ENCODE measurements around the gene DCAF8L1.
"Not testable (repeated sequence)": the region's sequence is repeated elsewhere in the genome, so short reads cannot be mapped to it uniquely, and the experiment has no call there.

DCAF8L1 gene

DNA sequence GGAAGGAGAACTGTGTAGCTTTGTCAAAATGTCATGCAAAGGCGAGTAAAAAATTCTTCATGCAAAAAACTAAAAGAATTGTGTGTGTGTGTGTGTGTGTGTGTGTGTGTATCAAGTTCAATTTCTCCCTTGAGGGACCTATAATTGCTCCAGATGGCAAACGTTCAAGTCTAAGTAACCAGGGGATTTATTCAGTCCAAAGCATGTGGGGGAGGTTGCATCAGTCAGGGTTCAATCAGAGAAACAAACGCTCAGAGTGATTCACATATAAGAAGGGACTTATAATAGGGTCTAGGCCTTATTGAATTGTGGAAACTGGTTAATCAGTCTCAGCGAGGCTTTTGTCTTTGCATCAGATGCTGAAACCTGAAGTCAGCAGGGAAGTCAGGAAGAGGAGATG, 5.0 kb downstream of the DCAF8L1 start:
- DNase-seq (ENCODE audit: insufficient read length, low spot score) = no peak
- no peak for FAIRE-seq
- TF ChIP-seq POU2F2 (IDR thresholded peaks at IDR 0.05; ENCODE audit: low read depth, low read length) = no peak
- no peak for TF ChIP-seq SPI1 (IDR thresholded peaks at IDR 0.05; ENCODE audit: low read depth, low read length)
- TF ChIP-seq POLR2AphosphoS5 (IDR thresholded peaks at IDR 0.05; ENCODE audit: low read depth, low read length) = no peak
- TF ChIP-seq TAF1 (IDR thresholded peaks at IDR 0.05; ENCODE audit: low read depth, low read length) = no peak
- TF ChIP-seq POLR2A (IDR thresholded peaks at IDR 0.05; ENCODE audit: low read depth, low read length) = no peak
- no peak for TF ChIP-seq PAX5 (IDR thresholded peaks at IDR 0.05; ENCODE audit: insufficient read depth, low read length, severe bottlenecking)

DNA sequence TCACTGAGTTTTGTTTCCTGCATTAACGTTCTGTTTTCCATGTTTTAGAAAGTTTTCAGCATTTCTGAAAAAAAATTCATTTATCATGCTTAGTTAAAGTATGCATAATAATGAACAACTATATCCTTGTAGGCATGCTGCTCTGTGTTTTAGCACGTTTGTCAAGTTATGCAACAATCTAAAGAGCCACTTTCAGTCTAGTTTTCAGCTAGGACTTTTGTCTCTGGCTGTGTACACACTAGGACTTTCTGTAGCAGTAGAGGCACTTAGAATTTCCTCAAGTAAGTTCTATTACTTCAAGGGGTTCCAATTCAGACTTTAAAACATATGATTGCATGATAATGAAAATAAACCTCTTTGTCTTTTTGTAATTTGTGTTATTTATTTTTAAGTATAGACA, 12.4 kb downstream of the DCAF8L1 start:
- DNase-seq (ENCODE audit: insufficient read length, low spot score) (no peak), FAIRE-seq (no peak)
- TF ChIP-seq POU2F2 (IDR thresholded peaks at IDR 0.05; ENCODE audit: low read depth, low read length) (no peak), PAX5 (IDR thresholded peaks at IDR 0.05; ENCODE audit: insufficient read depth, low read length, severe bottlenecking) (no peak), POLR2AphosphoS5 (IDR thresholded peaks at IDR 0.05; ENCODE audit: low read depth, low read length) (no peak), POLR2A (IDR thresholded peaks at IDR 0.05; ENCODE audit: low read depth, low read length) (no peak), TAF1 (IDR thresholded peaks at IDR 0.05; ENCODE audit: low read depth, low read length) (no peak), SPI1 (IDR thresholded peaks at IDR 0.05; ENCODE audit: low read depth, low read length) (no peak)

DNA sequence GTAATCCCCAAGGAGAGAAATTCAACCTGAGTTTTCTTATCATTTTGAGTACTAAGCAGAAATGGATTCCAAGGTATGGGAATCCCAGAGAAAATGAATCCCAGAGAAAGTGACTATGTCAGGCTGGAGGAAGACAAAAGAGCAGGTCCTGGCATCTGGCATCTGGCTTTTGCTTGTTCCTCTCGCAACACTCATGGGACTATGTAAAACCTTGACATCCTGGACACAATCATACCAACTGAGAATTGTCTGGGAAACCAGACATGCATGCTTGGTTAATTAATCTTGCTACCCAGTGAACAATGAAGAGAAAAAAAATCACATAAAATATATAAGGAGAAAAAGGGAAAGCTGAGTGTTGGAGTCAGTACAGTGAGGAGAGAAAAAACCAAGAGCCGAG, 12.9 kb downstream of the DCAF8L1 start:
- TF ChIP-seq POU2F2 (IDR thresholded peaks at IDR 0.05; ENCODE audit: low read depth, low read length) = no peak
- TF ChIP-seq PAX5 (IDR thresholded peaks at IDR 0.05; ENCODE audit: insufficient read depth, low read length, severe bottlenecking) = no peak
- no peak for TF ChIP-seq POLR2A (IDR thresholded peaks at IDR 0.05; ENCODE audit: low read depth, low read length)
- DNase-seq (ENCODE audit: insufficient read length, low spot score) (no peak), FAIRE-seq (no peak)

DNA sequence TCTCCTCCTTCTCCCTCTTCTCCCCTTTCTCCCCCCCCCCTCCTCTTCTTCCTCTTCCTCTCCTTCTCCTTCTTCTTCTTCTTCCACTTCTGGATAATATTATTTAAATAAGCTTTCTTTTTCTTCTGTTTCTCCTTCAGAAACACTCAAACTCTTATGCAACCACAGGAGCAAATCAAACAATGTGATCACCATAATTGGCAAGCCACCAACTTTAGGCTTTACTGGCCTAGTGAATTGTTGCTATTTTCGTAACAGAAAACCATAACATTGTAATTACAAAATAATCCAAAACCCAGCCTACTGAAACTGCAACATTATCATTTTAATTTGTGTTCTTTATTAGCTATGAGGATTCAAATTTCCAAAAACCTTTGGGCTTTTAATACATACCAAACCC, 14.3 kb downstream of the DCAF8L1 start:
- TF ChIP-seq POLR2A (IDR thresholded peaks at IDR 0.05; ENCODE audit: low read depth, low read length) (no peak), PAX5 (IDR thresholded peaks at IDR 0.05; ENCODE audit: insufficient read depth, low read length, severe bottlenecking) (no peak), TAF1 (IDR thresholded peaks at IDR 0.05; ENCODE audit: low read depth, low read length) (no peak), POLR2AphosphoS5 (IDR thresholded peaks at IDR 0.05; ENCODE audit: low read depth, low read length) (no peak), POU2F2 (IDR thresholded peaks at IDR 0.05; ENCODE audit: low read depth, low read length) (no peak), SPI1 (IDR thresholded peaks at IDR 0.05; ENCODE audit: low read depth, low read length) (no peak)
- FAIRE-seq = no peak
- DNase-seq (ENCODE audit: insufficient read length, low spot score) = no peak

- FAIRE-seq (no peak), DNase-seq (ENCODE audit: insufficient read length, low spot score) (no peak)
- no peak for TF ChIP-seq POLR2A (IDR thresholded peaks at IDR 0.05; ENCODE audit: low read depth, low read length)
- TF ChIP-seq TAF1 (IDR thresholded peaks at IDR 0.05; ENCODE audit: low read depth, low read length) = no peak
- no peak for TF ChIP-seq PAX5 (IDR thresholded peaks at IDR 0.05; ENCODE audit: insufficient read depth, low read length, severe bottlenecking)
- TF ChIP-seq SPI1 (IDR thresholded peaks at IDR 0.05; ENCODE audit: low read depth, low read length) = no peak
- TF ChIP-seq POU2F2 (IDR thresholded peaks at IDR 0.05; ENCODE audit: low read depth, low read length) = no peak
- TF ChIP-seq POLR2AphosphoS5 (IDR thresholded peaks at IDR 0.05; ENCODE audit: low read depth, low read length) = no peak
Measured at GRCh38 chrX:27966492-27966891, 14.8 kb downstream of the DCAF8L1 start.

GRCh38 chrX:27965348-27965747, 15.9 kb downstream of the DCAF8L1 start:
- not testable (repeated sequence) for FAIRE-seq; DNase-seq (ENCODE audit: insufficient read length, low spot score)

DNA sequence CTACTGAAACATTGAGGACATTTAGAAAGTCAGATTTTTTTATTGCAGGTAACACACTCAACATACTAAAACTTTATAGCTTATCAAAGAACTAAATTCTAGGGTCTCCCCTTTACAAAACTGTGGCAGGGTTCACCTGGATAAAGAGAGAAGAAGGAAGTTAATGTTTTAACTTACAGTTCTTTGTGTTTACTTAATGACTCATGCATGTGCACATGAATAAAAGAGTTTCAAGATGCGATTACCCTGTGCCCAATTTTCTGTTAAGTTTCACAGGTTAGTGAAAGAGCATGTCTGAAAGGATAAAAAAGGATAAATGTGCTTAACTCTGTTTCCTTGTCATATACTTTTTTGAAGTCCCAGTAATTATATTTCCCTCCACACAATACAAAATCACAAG, 16.8 kb downstream of the DCAF8L1 start:
- TF ChIP-seq PAX5 (IDR thresholded peaks at IDR 0.05; ENCODE audit: insufficient read depth, low read length, severe bottlenecking) = no peak
- no peak for TF ChIP-seq POLR2A (IDR thresholded peaks at IDR 0.05; ENCODE audit: low read depth, low read length)
- TF ChIP-seq POU2F2 (IDR thresholded peaks at IDR 0.05; ENCODE audit: low read depth, low read length) = no peak
- TF ChIP-seq POLR2AphosphoS5 (IDR thresholded peaks at IDR 0.05; ENCODE audit: low read depth, low read length) = no peak
- no peak for TF ChIP-seq SPI1 (IDR thresholded peaks at IDR 0.05; ENCODE audit: low read depth, low read length)
- no peak for TF ChIP-seq TAF1 (IDR thresholded peaks at IDR 0.05; ENCODE audit: low read depth, low read length)
- FAIRE-seq (no peak), DNase-seq (ENCODE audit: insufficient read length, low spot score) (no peak)

- DNase-seq (ENCODE audit: insufficient read length, low spot score); FAIRE-seq: not testable (repeated sequence)
Measured at GRCh38 chrX:27960410-27960809, 20.8 kb downstream of the DCAF8L1 start.

GRCh38 chrX:27953171-27953570, 28.1 kb downstream of the DCAF8L1 start:
- FAIRE-seq = no peak
- DNase-seq (ENCODE audit: insufficient read length, low spot score) = no peak
- no peak for TF ChIP-seq POLR2A (IDR thresholded peaks at IDR 0.05; ENCODE audit: low read depth, low read length)
- TF ChIP-seq POU2F2 (IDR thresholded peaks at IDR 0.05; ENCODE audit: low read depth, low read length) = no peak
- TF ChIP-seq TAF1 (IDR thresholded peaks at IDR 0.05; ENCODE audit: low read depth, low read length) = no peak
- no peak for TF ChIP-seq SPI1 (IDR thresholded peaks at IDR 0.05; ENCODE audit: low read depth, low read length)
- TF ChIP-seq PAX5 (IDR thresholded peaks at IDR 0.05; ENCODE audit: insufficient read depth, low read length, severe bottlenecking) = no peak
- no peak for TF ChIP-seq POLR2AphosphoS5 (IDR thresholded peaks at IDR 0.05; ENCODE audit: low read depth, low read length)

- DNase-seq (ENCODE audit: insufficient read length, low spot score) (no peak), FAIRE-seq (no peak)
- TF ChIP-seq POLR2AphosphoS5 (IDR thresholded peaks at IDR 0.05; ENCODE audit: low read depth, low read length) (no peak), POU2F2 (IDR thresholded peaks at IDR 0.05; ENCODE audit: low read depth, low read length) (no peak), SPI1 (IDR thresholded peaks at IDR 0.05; ENCODE audit: low read depth, low read length) (no peak), TAF1 (IDR thresholded peaks at IDR 0.05; ENCODE audit: low read depth, low read length) (no peak), POLR2A (IDR thresholded peaks at IDR 0.05; ENCODE audit: low read depth, low read length) (no peak), PAX5 (IDR thresholded peaks at IDR 0.05; ENCODE audit: insufficient read depth, low read length, severe bottlenecking) (no peak)
Measured at GRCh38 chrX:27933361-27933760, 47.9 kb downstream of the DCAF8L1 start.
